HepG2 (cell line): ENCODE data around the gene NDUFB3. TPM values are rescaled to one million over a fixed set of nuclear protein-coding genes. Genes with fewer than 3 reads are reported as not detected.

Experiments used
- ADNP ChIP-seq: sonication (generic); formaldehyde crosslinking; IDR thresholded peaks from 2 replicates; pipeline ENCODE4 v1.4.0; 2020; ENCODE audit warnings: missing genetic modification reagents
- CENPT ChIP-seq: sonication (generic); formaldehyde crosslinking; IDR thresholded peaks from 2 replicates; pipeline ENCODE4 v1.8.0; 2022; ENCODE audit warnings: low read depth, mild to moderate bottlenecking, moderate library complexity, missing genetic modification reagents
- EED ChIP-seq: sonication (generic); formaldehyde crosslinking; IDR thresholded peaks from 2 replicates; pipeline ENCODE4 v1.5.0; 2020; ENCODE audit warnings: mild to moderate bottlenecking, missing genetic modification reagents
- EZH2 ChIP-seq: conservative IDR thresholded peaks from 2 replicates; pipeline ENCODE4 v1.6.1; 2012; ENCODE audit warnings: mild to moderate bottlenecking, low read depth, low read length, moderate library complexity
- GATA4 ChIP-seq: sonication (generic); IDR thresholded peaks from 2 replicates; pipeline ENCODE4 v1.6.1; 2016; ENCODE audit warnings: antibody characterized with exemption, low read depth, borderline replicate concordance
- HHEX ChIP-seq: IDR thresholded peaks from 2 replicates; pipeline ENCODE4 v1.6.1; 2016; ENCODE audit warnings: control low read depth
- KLF13 ChIP-seq: sonication (generic); formaldehyde crosslinking; IDR thresholded peaks from 2 replicates; pipeline ENCODE4 v1.4.0; 2020; ENCODE audit warnings: mild to moderate bottlenecking, missing genetic modification reagents
- KLF9 ChIP-seq: IDR thresholded peaks from 2 replicates; pipeline ENCODE4 v1.6.1; 2016; ENCODE audit warnings: low read depth
- MYNN ChIP-seq: sonication (generic); formaldehyde crosslinking; IDR thresholded peaks from 2 replicates; pipeline ENCODE4 v1.4.0; 2020; ENCODE audit warnings: mild to moderate bottlenecking, low read depth, missing genetic modification reagents
- RAD21 ChIP-seq: fragments of 450-650 bp; formaldehyde crosslinking; IDR thresholded peaks from 2 replicates; pipeline ENCODE4 v1.5.0; 2020; ENCODE audit warnings: mild to moderate bottlenecking
- RFX3 ChIP-seq: IDR thresholded peaks from 2 replicates; pipeline ENCODE4 v1.6.1; 2016; ENCODE audit warnings: missing biosample characterization, missing genetic modification reagents
- RFX5 ChIP-seq: IDR thresholded peaks from 2 replicates; pipeline ENCODE4 v1.6.1; 2011; ENCODE audit warnings: low read depth, low read length, improper control_type of control experiment
- SIN3A ChIP-seq: IDR thresholded peaks from 2 replicates; pipeline ENCODE4 v1.6.1; 2011; ENCODE audit warnings: low read depth, mild to moderate bottlenecking, control low read depth, low read length, borderline replicate concordance
- SOX5 ChIP-seq: IDR thresholded peaks from 2 replicates; pipeline ENCODE4 v1.6.1; 2016; ENCODE audit warnings: borderline replicate concordance
- SRSF4 ChIP-seq: fragments of 200-400 bp; formaldehyde crosslinking; IDR thresholded peaks from one replicate; pipeline ENCODE4 v1.6.1; 2018; ENCODE audit warnings: mild to moderate bottlenecking, low read depth, low read length, moderate library complexity; ENCODE audit not compliant: poor library complexity, severe bottlenecking
- TCF7L2 ChIP-seq: IDR thresholded peaks from 2 replicates; pipeline ENCODE4 v1.6.1; 2011; ENCODE audit warnings: mild to moderate bottlenecking, low read depth, low read length, moderate library complexity
- ZFYVE20 ChIP-seq: sonication (generic); formaldehyde crosslinking; IDR thresholded peaks from 2 replicates; pipeline ENCODE4 v1.8.0; 2023; ENCODE audit warnings: low read depth, mild to moderate bottlenecking, moderate library complexity, missing genetic modification reagents, borderline replicate concordance
- ZNF281 ChIP-seq: sonication (generic); formaldehyde crosslinking; IDR thresholded peaks from 2 replicates; pipeline ENCODE4 v1.4.0; 2020; ENCODE audit warnings: missing genetic modification reagents, borderline replicate concordance
- ZNF3 ChIP-seq: IDR thresholded peaks from 2 replicates; pipeline ENCODE4 v1.7.0; 2017; ENCODE audit warnings: inconsistent platforms
- ZNF484 ChIP-seq: sonication (generic); formaldehyde crosslinking; IDR thresholded peaks from 2 replicates; pipeline ENCODE4 v1.5.1; 2020; ENCODE audit warnings: mild to moderate bottlenecking, low read depth, missing genetic modification reagents, borderline replicate concordance
- ZNF550 ChIP-seq: sonication (generic); formaldehyde crosslinking; IDR thresholded peaks from 2 replicates; pipeline ENCODE4 v1.4.0; 2020; ENCODE audit warnings: mild to moderate bottlenecking, missing genetic modification reagents, borderline replicate concordance
- ZNF674 ChIP-seq: sonication (generic); formaldehyde crosslinking; IDR thresholded peaks from 2 replicates; pipeline ENCODE4 v1.5.0; 2020; ENCODE audit warnings: low read depth, mild to moderate bottlenecking, missing genetic modification reagents
- ZSCAN20 ChIP-seq: sonication (generic); formaldehyde crosslinking; IDR thresholded peaks from 2 replicates; pipeline ENCODE4 v1.4.0; 2020; ENCODE audit warnings: missing genetic modification reagents, mild to moderate bottlenecking, borderline replicate concordance
- polyA plus RNA-seq, 8 experiments: library from polyadenylated mRNA; depleted of rRNA in 3 of 8; stranded (reverse) in 7 of 8; unstranded in 1 of 8; fragments of >200 nt; fragmentation: Illumina TruSeq in 4 of 8; extraction: Trizol in 4 of 8; gene quantifications; 2 replicates each; pipeline versions ENCODE4 v1.2.1 to v1.2.3, GENCODE V29; 2011 to 2016; ENCODE audit warnings: low read depth in 4 of 8, missing spikeins in 1 of 8, mixed read lengths in 1 of 8; ENCODE audit not compliant: insufficient read depth in 1 of 8
- total RNA-seq, 5 experiments: library from RNA; depleted of rRNA; stranded (reverse); fragments of >200 nt; fragmentation: Illumina TruSeq; extraction: Trizol; gene quantifications; 2 replicates each; pipeline ENCODE4 v1.2.3, GENCODE V29; 2016; ENCODE audit warnings: low read depth in 1 of 5
- TF ChIP-seq, protein P1 (sequence below): fragments of 450-650 bp; IDR thresholded peaks from 2 replicates; pipeline ENCODE4 v1.6.1; 2016
- TF ChIP-seq, protein P2 (sequence below): sonication (generic); formaldehyde crosslinking; IDR thresholded peaks from 2 replicates; pipeline ENCODE4 v1.5.0; 2020; ENCODE audit warnings: mild to moderate bottlenecking, missing genetic modification reagents

NDUFB3 gene
- total and polyA plus RNA-seq, 2 of the 13 experiments (the other 11 are each of a cell fraction or from before 2014, with no cell fraction given): 50.7 to 159 TPM

DNA sequence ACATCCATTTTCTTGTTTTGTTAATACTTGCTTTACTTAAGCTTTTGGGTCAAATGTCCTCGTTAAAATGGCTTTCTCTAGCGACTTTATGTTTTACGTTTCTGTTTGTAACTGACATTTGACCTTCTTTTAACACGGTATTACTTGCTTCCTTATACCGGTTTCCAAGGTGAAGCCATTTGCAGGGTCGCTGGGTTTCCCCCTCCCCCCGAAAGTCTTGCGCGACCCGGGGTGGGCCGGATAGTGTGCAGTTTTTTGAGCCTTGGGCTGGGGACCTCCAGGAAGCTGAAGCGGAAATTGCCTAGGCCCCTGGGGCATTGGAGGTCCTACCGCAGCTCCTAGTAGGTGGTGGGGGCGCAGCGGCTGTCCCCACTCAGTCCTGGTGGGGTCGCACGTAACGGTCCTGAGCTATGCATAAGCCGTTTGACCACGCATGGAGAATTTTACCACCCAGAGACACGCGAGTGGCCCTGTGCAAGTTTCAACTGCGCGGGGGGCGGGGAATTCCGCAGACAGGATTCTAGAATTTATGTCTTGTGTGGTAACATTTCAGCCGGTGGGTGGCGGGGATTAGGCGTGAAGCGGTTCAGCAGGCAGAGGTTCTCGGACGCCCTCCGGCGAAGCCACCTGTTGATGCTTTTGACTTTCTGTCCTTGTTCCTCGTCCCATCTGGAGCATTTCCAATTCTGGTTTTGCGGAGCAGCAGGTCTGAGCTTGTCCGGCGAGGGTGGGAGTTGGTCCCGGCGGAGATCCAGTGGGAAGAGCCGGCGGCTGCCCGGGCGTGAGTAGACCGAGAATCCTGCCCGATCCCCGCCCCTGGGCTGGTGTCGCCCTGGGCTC is 46.5 kb downstream of the NDUFB3 start (continued):
- no peak for TF ChIP-seq SRSF4
- TF ChIP-seq RAD21 (CRISPR knock-in tag): peak; percentile 68
- no peak for TF ChIP-seq KLF9 (CRISPR knock-in tag)
- no peak for TF ChIP-seq ZFYVE20
- peak; percentile 82 for TF ChIP-seq ZNF281 (CRISPR knock-in tag)
- peak; percentile 73; the same call in 1 of the 2 replicates for TF ChIP-seq SIN3A
- TF ChIP-seq MYNN (CRISPR knock-in tag): no peak; the same call in 1 of the 2 replicates
- peak; percentile 92 for TF ChIP-seq ZSCAN20 (CRISPR knock-in tag)
- no peak for TF ChIP-seq ZNF550 (CRISPR knock-in tag)
- TF ChIP-seq, protein P1, sequence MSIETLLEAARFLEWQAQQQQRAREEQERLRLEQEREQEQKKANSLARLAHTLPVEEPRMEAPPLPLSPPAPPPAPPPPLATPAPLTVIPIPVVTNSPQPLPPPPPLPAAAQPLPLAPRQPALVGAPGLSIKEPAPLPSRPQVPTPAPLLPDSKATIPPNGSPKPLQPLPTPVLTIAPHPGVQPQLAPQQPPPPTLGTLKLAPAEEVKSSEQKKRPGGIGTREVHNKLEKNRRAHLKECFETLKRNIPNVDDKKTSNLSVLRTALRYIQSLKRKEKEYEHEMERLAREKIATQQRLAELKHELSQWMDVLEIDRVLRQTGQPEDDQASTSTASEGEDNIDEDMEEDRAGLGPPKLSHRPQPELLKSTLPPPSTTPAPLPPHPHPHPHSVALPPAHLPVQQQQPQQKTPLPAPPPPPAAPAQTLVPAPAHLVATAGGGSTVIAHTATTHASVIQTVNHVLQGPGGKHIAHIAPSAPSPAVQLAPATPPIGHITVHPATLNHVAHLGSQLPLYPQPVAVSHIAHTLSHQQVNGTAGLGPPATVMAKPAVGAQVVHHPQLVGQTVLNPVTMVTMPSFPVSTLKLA: no peak
- TF ChIP-seq ZNF674 (CRISPR knock-in tag): no peak
- TF ChIP-seq SOX5: no peak
- TF ChIP-seq ADNP (CRISPR knock-in tag): no peak
- TF ChIP-seq HHEX (CRISPR knock-in tag): no peak
- no peak for TF ChIP-seq KLF13 (CRISPR knock-in tag)
- TF ChIP-seq, protein P2, sequence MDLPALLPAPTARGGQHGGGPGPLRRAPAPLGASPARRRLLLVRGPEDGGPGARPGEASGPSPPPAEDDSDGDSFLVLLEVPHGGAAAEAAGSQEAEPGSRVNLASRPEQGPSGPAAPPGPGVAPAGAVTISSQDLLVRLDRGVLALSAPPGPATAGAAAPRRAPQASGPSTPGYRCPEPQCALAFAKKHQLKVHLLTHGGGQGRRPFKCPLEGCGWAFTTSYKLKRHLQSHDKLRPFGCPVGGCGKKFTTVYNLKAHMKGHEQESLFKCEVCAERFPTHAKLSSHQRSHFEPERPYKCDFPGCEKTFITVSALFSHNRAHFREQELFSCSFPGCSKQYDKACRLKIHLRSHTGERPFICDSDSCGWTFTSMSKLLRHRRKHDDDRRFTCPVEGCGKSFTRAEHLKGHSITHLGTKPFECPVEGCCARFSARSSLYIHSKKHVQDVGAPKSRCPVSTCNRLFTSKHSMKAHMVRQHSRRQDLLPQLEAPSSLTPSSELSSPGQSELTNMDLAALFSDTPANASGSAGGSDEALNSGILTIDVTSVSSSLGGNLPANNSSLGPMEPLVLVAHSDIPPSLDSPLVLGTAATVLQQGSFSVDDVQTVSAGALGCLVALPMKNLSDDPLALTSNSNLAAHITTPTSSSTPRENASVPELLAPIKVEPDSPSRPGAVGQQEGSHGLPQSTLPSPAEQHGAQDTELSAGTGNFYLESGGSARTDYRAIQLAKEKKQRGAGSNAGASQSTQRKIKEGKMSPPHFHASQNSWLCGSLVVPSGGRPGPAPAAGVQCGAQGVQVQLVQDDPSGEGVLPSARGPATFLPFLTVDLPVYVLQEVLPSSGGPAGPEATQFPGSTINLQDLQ (CRISPR knock-in tag): peak; percentile 95
- TF ChIP-seq EED: no peak
- no peak for TF ChIP-seq ZNF484 (CRISPR knock-in tag)
- no peak for TF ChIP-seq RFX5
- no peak for TF ChIP-seq GATA4
- no peak; the same call in 1 of the 2 replicates for TF ChIP-seq ZNF3
- TF ChIP-seq TCF7L2: no peak
- no peak for TF ChIP-seq EZH2
- no peak for TF ChIP-seq RFX3 (CRISPR knock-in tag)
- TF ChIP-seq CENPT (CRISPR knock-in tag): no peak
